ENCODE measurements around the gene TMEM88. TPM values are rescaled to one million over a fixed set of nuclear protein-coding genes. Genes with fewer than 3 reads are reported as not detected.
A peak's percentile ranks its signal among the peaks of the same experiment; 100 is the strongest.

The TMEM88 gene
- total RNA-seq, 2 experiments from 2014 or later: 29.3 to 29.6 TPM

DNA sequence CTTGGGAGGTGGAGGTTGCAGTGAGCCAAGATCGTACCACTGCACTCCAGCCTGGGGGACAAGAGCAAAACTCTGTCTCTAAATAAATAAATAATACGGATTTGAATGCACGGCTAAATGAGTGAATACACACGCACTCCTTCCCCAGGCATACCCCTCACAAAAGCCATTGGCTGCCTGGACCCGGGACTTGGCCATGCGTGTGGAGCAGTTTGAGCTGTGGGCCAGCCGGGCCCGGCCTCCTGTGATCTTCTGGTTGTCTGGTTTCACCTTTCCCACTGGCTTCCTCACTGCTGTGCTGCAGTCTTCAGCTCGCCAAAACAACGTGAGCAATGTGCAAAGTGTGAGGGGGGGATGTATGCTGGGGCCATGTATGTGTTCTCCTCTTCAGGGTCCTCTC, 22.4 kb upstream of the TMEM88 start:
- H3K36me3 Mint-ChIP-seq (ENCODE audit: low read depth): peaks cover 19% of the 10 kb centered on the region
- Histone ChIP-seq H3K36me3 (ENCODE audit: insufficient read depth, low read length) (no peaks in the 10 kb centered on the region), H3K4me3 (ENCODE audit: low read length) (no peak overlapping the region), H3K27ac (ENCODE audit: low read depth in 1 of 2, low read length in 2 of 2) (no peak overlapping the region), H3K4me1 (ENCODE audit: insufficient read depth, low read length) (peaks cover 37% of the 10 kb centered on the region), H3K27me3 (ENCODE audit: control insufficient read depth in 1 of 2, insufficient read depth in 2 of 2, low read length in 2 of 2) (no peaks in the 10 kb centered on the region), H3K9me3 (ENCODE audit: control insufficient read depth in 1 of 2, insufficient read depth in 1 of 2, low read length in 2 of 2) (no peaks in the 10 kb centered on the region)
- ChIA-PET CTCF (interaction anchor here (0.6 to 2.9 kb wide), 7 partner anchors 10 to 115 kb away, joined by 3 to 20 read pairs (median 5); no protein-coding TSS in a partner anchor), POLR2A (interaction anchor here (0.6 to 4.8 kb wide), 3 partner anchors 13 to 456 kb away, joined by 3 to 83 read pairs (median 63); partner anchors contain the start of genes CYB5D1, NAA38 and RANGRF)
- peak in 1 of 14 experiments; percentile 25 for DNase-seq
- ATAC-seq (ENCODE audit: poor library complexity): no peak
- TF ChIP-seq, protein P1, sequence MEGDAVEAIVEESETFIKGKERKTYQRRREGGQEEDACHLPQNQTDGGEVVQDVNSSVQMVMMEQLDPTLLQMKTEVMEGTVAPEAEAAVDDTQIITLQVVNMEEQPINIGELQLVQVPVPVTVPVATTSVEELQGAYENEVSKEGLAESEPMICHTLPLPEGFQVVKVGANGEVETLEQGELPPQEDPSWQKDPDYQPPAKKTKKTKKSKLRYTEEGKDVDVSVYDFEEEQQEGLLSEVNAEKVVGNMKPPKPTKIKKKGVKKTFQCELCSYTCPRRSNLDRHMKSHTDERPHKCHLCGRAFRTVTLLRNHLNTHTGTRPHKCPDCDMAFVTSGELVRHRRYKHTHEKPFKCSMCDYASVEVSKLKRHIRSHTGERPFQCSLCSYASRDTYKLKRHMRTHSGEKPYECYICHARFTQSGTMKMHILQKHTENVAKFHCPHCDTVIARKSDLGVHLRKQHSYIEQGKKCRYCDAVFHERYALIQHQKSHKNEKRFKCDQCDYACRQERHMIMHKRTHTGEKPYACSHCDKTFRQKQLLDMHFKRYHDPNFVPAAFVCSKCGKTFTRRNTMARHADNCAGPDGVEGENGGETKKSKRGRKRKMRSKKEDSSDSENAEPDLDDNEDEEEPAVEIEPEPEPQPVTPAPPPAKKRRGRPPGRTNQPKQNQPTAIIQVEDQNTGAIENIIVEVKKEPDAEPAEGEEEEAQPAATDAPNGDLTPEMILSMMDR (IDR thresholded peaks at IDR 0.05): no peak
- H3K4me3 Mint-ChIP-seq: peak overlapping the region; percentile 65
- peaks cover 4% of the 10 kb centered on the region for H3K27me3 Mint-ChIP-seq
- peak overlapping the region; percentile 50 for H3K27ac Mint-ChIP-seq
- no peaks in the 10 kb centered on the region for H3K9me3 Mint-ChIP-seq
- peaks cover 18% of the 10 kb centered on the region for H3K4me1 Mint-ChIP-seq (ENCODE audit: low read depth)
- intact Hi-C loops (cut with DNase I, micrococcal nuclease): loop anchor here in 1 of 2 experiments (10.0 kb wide), 1 partner anchor 322 kb away; the partner anchor contains the start of gene PER1

GRCh38 chr17:7833011-7833794, 21.7 kb upstream of the TMEM88 start:
- Mint-ChIP-seq H3K4me3 (peak overlapping the region; percentile 91), H3K9me3 (no peaks in the 10 kb centered on the region), H3K36me3 (ENCODE audit: low read depth) (peaks cover 19% of the 10 kb centered on the region), H3K4me1 (ENCODE audit: low read depth) (peaks cover 23% of the 10 kb centered on the region), H3K27ac (peak overlapping the region; percentile 98), H3K27me3 (peaks cover 4% of the 10 kb centered on the region)
- Histone ChIP-seq H3K36me3 (ENCODE audit: insufficient read depth, low read length) (no peaks in the 10 kb centered on the region), H3K27ac (ENCODE audit: low read depth in 1 of 2, low read length in 2 of 2) (peak overlapping the region; percentile 98 to 100), H3K9me3 (ENCODE audit: control insufficient read depth in 1 of 2, insufficient read depth in 1 of 2, low read length in 2 of 2) (no peaks in the 10 kb centered on the region), H3K4me3 (ENCODE audit: low read length) (peak overlapping the region; percentile 82), H3K27me3 (ENCODE audit: control insufficient read depth in 1 of 2, insufficient read depth in 2 of 2, low read length in 2 of 2) (no peaks in the 10 kb centered on the region), H3K4me1 (ENCODE audit: insufficient read depth, low read length) (peaks cover 43% of the 10 kb centered on the region)
- ChIA-PET POLR2A (interaction anchor here (0.6 to 4.8 kb wide), 7 partner anchors 8 to 455 kb away, joined by 3 to 83 read pairs (median 8); partner anchors contain the start of genes CYB5D1, NAA38 and RANGRF), CTCF (interaction anchor here (0.6 to 2.9 kb wide), 7 partner anchors 10 to 90 kb away, joined by 3 to 20 read pairs (median 5); partner anchors contain the start of genes CYB5D1 and NAA38)
- ATAC-seq (ENCODE audit: poor library complexity) (no peak), DNase-seq (peak in 2 of 14 experiments; percentile 13 to 45)
- TF ChIP-seq, protein P1 (IDR thresholded peaks at IDR 0.05): no peak
- intact Hi-C loops (cut with DNase I, micrococcal nuclease): loop anchor here in 1 of 2 experiments (10.0 kb wide), 1 partner anchor 322 kb away; the partner anchor contains the start of gene PER1

DNA sequence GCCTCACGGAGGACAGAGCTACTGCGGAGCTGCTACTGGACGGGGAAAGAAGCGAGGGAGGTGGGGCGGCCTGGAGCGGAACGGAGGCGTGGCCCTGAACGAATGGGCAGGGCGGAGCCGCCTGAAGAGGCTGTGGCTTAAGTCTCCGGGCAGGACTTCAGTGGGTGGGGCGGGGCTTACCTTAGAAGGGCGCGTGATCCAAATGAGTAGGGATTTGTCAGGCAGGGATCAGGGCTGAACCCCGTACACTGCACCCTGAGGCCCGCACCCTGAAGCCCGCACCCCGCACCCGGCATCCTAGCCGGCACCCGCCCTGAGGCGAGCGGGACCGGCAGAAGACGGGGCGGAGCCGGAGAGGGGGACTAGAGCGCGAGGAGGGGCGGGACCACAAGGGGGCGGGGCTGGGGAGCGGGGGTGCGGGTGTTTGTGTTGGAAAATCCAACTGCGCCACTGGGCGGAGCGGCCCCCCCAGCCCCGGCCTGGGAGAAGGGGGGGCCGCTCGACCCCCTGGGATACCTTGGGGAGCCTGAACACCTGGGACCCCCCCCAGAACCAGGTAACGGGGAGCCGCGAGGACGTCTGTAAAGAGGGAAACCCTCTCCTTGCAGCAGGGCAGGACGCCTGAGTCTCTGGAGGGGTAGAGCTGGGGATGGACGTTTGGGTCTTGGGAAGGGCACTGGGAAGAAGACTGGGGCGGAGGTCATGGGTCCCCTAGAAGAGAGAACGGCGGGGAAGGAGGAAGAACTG, 20.9 kb upstream of the TMEM88 start, which contains the start of gene KDM6B:
Gene KDM6B (plus strand): TSS at position 423 of the 747 bp plus-strand sequence. CDS start 11,338 bp downstream, outside the sequence.
- H3K4me3 Mint-ChIP-seq: peak within 1 kb of the TSS; percentile 91
- intact Hi-C loops (cut with DNase I, micrococcal nuclease): loop anchor here (1.0 to 10.0 kb wide), 5 partner anchors 8 to 321 kb away; partner anchors contain the start of gene PER1 (in 1 of the 2)
- peaks cover 20% of the 10 kb centered on the region for H3K36me3 Mint-ChIP-seq (ENCODE audit: low read depth)
- DNase-seq: peak; percentile 70 to 95 (median 83)
- Histone ChIP-seq H3K27ac (ENCODE audit: low read depth in 1 of 2, low read length in 2 of 2) (peak within 1 kb of the TSS; percentile 98 to 100), H3K9me3 (ENCODE audit: control insufficient read depth in 1 of 2, insufficient read depth in 1 of 2, low read length in 2 of 2) (no peaks in the 10 kb centered on the region), H3K27me3 (ENCODE audit: control insufficient read depth in 1 of 2, insufficient read depth in 2 of 2, low read length in 2 of 2) (no peaks in the 10 kb centered on the region), H3K4me1 (ENCODE audit: insufficient read depth, low read length) (peaks cover 50% of the 10 kb centered on the region), H3K4me3 (ENCODE audit: low read length) (peak within 1 kb of the TSS; percentile 82), H3K36me3 (ENCODE audit: insufficient read depth, low read length) (no peaks in the 10 kb centered on the region)
- POLR2A ChIA-PET: interaction anchor here (0.9 to 4.8 kb wide), 15 partner anchors 9 to 389 kb away, joined by 3 to 83 read pairs (median 8); partner anchors contain the start of genes CNTROB, CYB5D1, NAA38 and RNF227
- peaks cover 4% of the 10 kb centered on the region for H3K27me3 Mint-ChIP-seq
- H3K4me1 Mint-ChIP-seq (ENCODE audit: low read depth): peaks cover 30% of the 10 kb centered on the region
- CTCF ChIA-PET: interaction anchor here (0.7 to 2.9 kb wide), 11 partner anchors 9 to 90 kb away, joined by 3 to 28 read pairs (median 5); partner anchors contain the start of genes CYB5D1 and NAA38
- no peaks in the 10 kb centered on the region for H3K9me3 Mint-ChIP-seq
- H3K27ac Mint-ChIP-seq: peak within 1 kb of the TSS; percentile 98
- ATAC-seq (ENCODE audit: poor library complexity): peak; percentile 43
- TF ChIP-seq, protein P1 (IDR thresholded peaks at IDR 0.05): no peak
